Measurements from ENCODE around the gene KANK2. TPM values are rescaled to one million over a fixed set of nuclear protein-coding genes. Genes with fewer than 3 reads are reported as not detected.

KANK2 gene
- total and polyA plus RNA-seq, 2 experiments from 2014 or later, result 15.9 to 65.4 TPM

GRCh38 chr19:11194656-11195558, 2.4 kb downstream of the KANK2 start:
- Histone ChIP-seq H3K4me1 (ENCODE audit: insufficient read depth) (peaks cover 8% of the 10 kb centered on the region; the same call in 1 of the 2 replicates), H3K79me2 (replicated peaks; ENCODE audit: insufficient read depth) (no peaks in the 10 kb centered on the region), H3K4me2 (no peak overlapping the region), H3K27me3 (ENCODE audit: insufficient read depth) (no peaks in the 10 kb centered on the region), H3F3A (replicated peaks; ENCODE audit: low read depth) (peaks cover 27% of the 10 kb centered on the region), H3K9me2 (ENCODE audit: insufficient read depth) (no peaks in the 10 kb centered on the region), H2AFZ (no peak overlapping the region), H3K27ac (ENCODE audit: low read depth) (no peak overlapping the region), H3K36me3 (ENCODE audit: insufficient read depth) (no peaks in the 10 kb centered on the region; the same call in 1 of the 2 replicates), H3K4me3 (no peak overlapping the region), H4K20me1 (replicated peaks; ENCODE audit: insufficient read depth) (no peaks in the 10 kb centered on the region)
- H3K4me3 Mint-ChIP-seq, result no peak overlapping the region
- peaks cover 25% of the 10 kb centered on the region for H3K36me3 Mint-ChIP-seq (ENCODE audit: low read depth)
- H3K4me1 Mint-ChIP-seq, result peaks cover 4% of the 10 kb centered on the region
- DNase-seq (ENCODE audit: low spot score) (no peak), ATAC-seq (no peak)
- H3K27me3 Mint-ChIP-seq (ENCODE audit: insufficient read depth, low read depth, poor library complexity), result peaks cover 9% of the 10 kb centered on the region
- H3K27ac Mint-ChIP-seq, result no peak overlapping the region
- no peak for TF ChIP-seq POLR2AphosphoS5 (IDR thresholded peaks at IDR 0.05; ENCODE audit: low read depth)
- TF ChIP-seq REST (IDR thresholded peaks at IDR 0.05; ENCODE audit: unreplicated experiment), result no peak
- TF ChIP-seq CREB1 (CRISPR knock-in tag; IDR thresholded peaks at IDR 0.05; ENCODE audit: low read depth), result no peak
- H3K9me3 Mint-ChIP-seq, result no peaks in the 10 kb centered on the region

DNA sequence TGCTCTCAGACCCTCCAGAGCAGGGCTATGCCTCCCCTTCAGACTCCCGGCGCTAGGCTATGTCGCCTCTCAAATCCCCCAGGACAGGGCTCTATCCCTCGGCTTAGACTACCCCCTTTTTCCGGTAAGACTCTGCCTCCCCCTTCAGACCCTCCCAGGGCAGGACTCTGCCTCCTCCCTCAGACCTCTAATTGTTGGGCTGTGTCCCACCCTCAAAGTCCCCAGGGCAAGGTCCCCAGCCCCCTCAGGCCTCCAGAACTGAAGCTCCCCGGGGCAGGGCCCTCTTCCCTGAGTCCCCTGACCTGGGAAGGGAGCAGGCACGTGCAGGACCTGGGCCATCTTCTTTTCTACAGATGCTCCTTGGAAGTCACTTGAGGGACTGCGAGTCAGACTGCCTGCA, 3.2 kb downstream of the KANK2 start:
- peaks cover 8% of the 10 kb centered on the region; the same call in 1 of the 2 replicates for H3K4me1 ChIP-seq (ENCODE audit: insufficient read depth)
- ATAC-seq (no peak), DNase-seq (ENCODE audit: low spot score) (no peak)
- no peak overlapping the region for H3K4me3 ChIP-seq
- H3K27ac ChIP-seq (ENCODE audit: low read depth), result no peak overlapping the region
- peaks cover 21% of the 10 kb centered on the region for H3K36me3 Mint-ChIP-seq (ENCODE audit: low read depth)
- H2AFZ ChIP-seq, result no peak overlapping the region
- H3F3A ChIP-seq (replicated peaks; ENCODE audit: low read depth), result peaks cover 24% of the 10 kb centered on the region
- H3K4me1 Mint-ChIP-seq, result peaks cover 4% of the 10 kb centered on the region
- H3K36me3 ChIP-seq (ENCODE audit: insufficient read depth), result no peaks in the 10 kb centered on the region; the same call in 1 of the 2 replicates
- peaks cover 6% of the 10 kb centered on the region for H3K27me3 Mint-ChIP-seq (ENCODE audit: insufficient read depth, low read depth, poor library complexity)
- H3K79me2 ChIP-seq (replicated peaks; ENCODE audit: insufficient read depth), result no peaks in the 10 kb centered on the region
- H3K4me2 ChIP-seq, result no peak overlapping the region
- H4K20me1 ChIP-seq (replicated peaks; ENCODE audit: insufficient read depth), result no peaks in the 10 kb centered on the region
- H3K27ac Mint-ChIP-seq, result no peak overlapping the region
- H3K4me3 Mint-ChIP-seq, result no peak overlapping the region
- no peaks in the 10 kb centered on the region for H3K9me2 ChIP-seq (ENCODE audit: insufficient read depth)
- no peaks in the 10 kb centered on the region for H3K27me3 ChIP-seq (ENCODE audit: insufficient read depth)
- no peaks in the 10 kb centered on the region for H3K9me3 Mint-ChIP-seq
- no peak for TF ChIP-seq EZH2 (IDR thresholded peaks at IDR 0.05; ENCODE audit: low read depth, unreplicated experiment)
- no peak for TF ChIP-seq NANOG (IDR thresholded peaks at IDR 0.05; ENCODE audit: borderline replicate concordance)
- no peak for TF ChIP-seq CTCF (conservative IDR thresholded peaks at IDR 0.05; ENCODE audit: low read depth in 2 of 2)
- TF ChIP-seq POLR2AphosphoS5 (IDR thresholded peaks at IDR 0.05; ENCODE audit: low read depth), result no peak
- no peak for TF ChIP-seq ZNF331 (CRISPR knock-in tag; IDR thresholded peaks at IDR 0.05; ENCODE audit: low read depth)
- TF ChIP-seq ZNF114 (CRISPR knock-in tag; IDR thresholded peaks at IDR 0.05), result no peak
- no peak for TF ChIP-seq EZH2phosphoT487 (IDR thresholded peaks at IDR 0.05; ENCODE audit: unreplicated experiment)
- no peak for TF ChIP-seq JUNB (IDR thresholded peaks at IDR 0.05; ENCODE audit: unreplicated experiment)
- TF ChIP-seq STAT1 (IDR thresholded peaks at IDR 0.05; ENCODE audit: unreplicated experiment), result no peak
- no peak for TF ChIP-seq ETS1 (IDR thresholded peaks at IDR 0.05)
- TF ChIP-seq REST (IDR thresholded peaks at IDR 0.05; ENCODE audit: unreplicated experiment), result no peak

Measured in GM23338 (cell line).